IPS DF 6.9 (cell line): ENCODE data around the gene IP6K3.

Experiments
- DNase-seq: peaks from one replicate; pipeline ENCODE4 v3.0.0-alpha.2; 2013; ENCODE audit warnings: low read depth, low spot score
- H3K27ac ChIP-seq: one replicate; pipeline ENCODE4 v1.5.1; 2013; ENCODE audit warnings: low read length, control low read depth
- H3K27me3 ChIP-seq: 2 replicates; pipeline ENCODE4 v1.6.1; 2013; ENCODE audit warnings: mild to moderate bottlenecking, low read length; ENCODE audit not compliant: control insufficient read depth, insufficient read depth
- H3K36me3 ChIP-seq: 2 replicates; pipeline ENCODE4 v1.6.1; 2013; ENCODE audit warnings: low read length; ENCODE audit not compliant: control insufficient read depth, insufficient read depth
- H3K4me1 ChIP-seq: 2 replicates; pipeline ENCODE4 v1.6.1; 2013; ENCODE audit warnings: low read length; ENCODE audit not compliant: control insufficient read depth, insufficient read depth
- H3K4me3 ChIP-seq: 2 replicates; pipeline ENCODE4 v1.5.1; 2013; ENCODE audit warnings: mild to moderate bottlenecking, low read length
- H3K9me3 ChIP-seq: 2 replicates; pipeline ENCODE4 v1.6.1; 2013; ENCODE audit warnings: low read length, inconsistent platforms; ENCODE audit not compliant: control insufficient read depth, insufficient read depth
- WGBS: extraction: QIAGEN DNeasy Blood & Tissue Kit; methylation state at CpG from one replicate; pipeline ENCODE4 v1.1.7; 2013; ENCODE audit warnings: mixed read lengths, missing lambda C conversion rate; ENCODE audit not compliant: insufficient read length, insufficient coverage; 5-methylcytosine and 5-hydroxymethylcytosine counted together

The IP6K3 gene

DNA sequence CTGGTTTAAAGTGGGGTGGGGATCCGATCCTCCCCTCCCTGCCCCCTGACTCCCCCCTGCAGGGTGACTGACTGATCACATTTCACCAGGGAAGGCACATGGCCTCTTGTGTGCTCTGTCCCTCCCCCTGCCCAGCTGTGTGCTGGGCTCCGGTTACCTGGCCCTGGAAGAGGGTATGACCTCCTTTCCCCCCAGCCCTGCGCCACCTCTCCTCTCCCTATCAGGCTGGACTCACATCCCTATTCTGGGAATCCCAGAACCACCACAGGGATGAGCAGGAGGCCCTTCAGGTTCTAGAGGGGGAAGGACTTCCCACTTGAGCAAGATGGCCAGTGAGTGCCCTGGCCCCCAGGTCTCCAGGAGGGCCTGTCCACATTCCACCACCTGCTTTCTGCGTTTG lies 2.1 kb upstream of the IP6K3 start:
- no peak for DNase-seq
- no peak overlapping the region for H3K27ac ChIP-seq
- H3K36me3 ChIP-seq: no peaks in the 10 kb centered on the region
- H3K4me1 ChIP-seq: peaks cover 17% of the 10 kb centered on the region
- no CpG with 5 or more reads among the region's 4 CpGs for WGBS
- H3K4me3 ChIP-seq: no peak overlapping the region
- no peaks in the 10 kb centered on the region for H3K27me3 ChIP-seq
- H3K9me3 ChIP-seq: no peaks in the 10 kb centered on the region

DNA sequence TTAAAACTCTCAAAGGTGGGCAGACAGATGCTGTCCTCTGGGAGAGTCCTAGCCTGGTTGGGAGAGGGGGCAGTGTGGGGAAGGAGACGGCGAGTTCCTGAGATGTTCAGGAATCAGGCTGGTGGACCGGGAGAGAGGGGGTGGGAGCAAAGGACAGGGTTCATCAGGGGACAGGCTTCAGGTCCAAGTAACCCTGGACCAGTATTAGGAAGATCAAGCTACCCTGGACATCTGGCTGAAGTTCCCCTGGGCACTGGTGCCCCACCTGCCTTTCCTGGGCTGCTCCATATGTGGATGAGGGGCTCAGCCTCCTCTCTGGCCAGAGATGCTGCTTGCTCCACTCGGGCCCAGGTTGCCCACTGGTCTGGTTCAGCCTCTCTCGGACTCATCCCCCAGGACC lies 1.1 kb upstream of the IP6K3 start:
- no CpG with 5 or more reads among the region's 5 CpGs for WGBS
- no peak for DNase-seq
- Histone ChIP-seq H3K9me3 (no peaks in the 10 kb centered on the region), H3K27me3 (no peaks in the 10 kb centered on the region), H3K36me3 (no peaks in the 10 kb centered on the region), H3K4me1 (peaks cover 17% of the 10 kb centered on the region), H3K4me3 (no peak overlapping the region), H3K27ac (no peak overlapping the region)

- H3K9me3 ChIP-seq: no peaks in the 10 kb centered on the region
- no peak overlapping the region for H3K4me3 ChIP-seq
- no CpG with 5 or more reads among the region's 14 CpGs for WGBS
- H3K27me3 ChIP-seq: no peaks in the 10 kb centered on the region
- peaks cover 18% of the 10 kb centered on the region for H3K4me1 ChIP-seq
- no peak for DNase-seq
- no peaks in the 10 kb centered on the region for H3K36me3 ChIP-seq
- no peak overlapping the region for H3K27ac ChIP-seq
Measured at GRCh38 chr6:33746036-33746600, 587 bp downstream of the IP6K3 start.

- no CpG with 5 or more reads among the region's 7 CpGs for WGBS
- Histone ChIP-seq H3K9me3 (no peaks in the 10 kb centered on the region), H3K4me3 (no peak overlapping the region), H3K4me1 (peaks cover 18% of the 10 kb centered on the region), H3K27ac (no peak overlapping the region), H3K36me3 (no peaks in the 10 kb centered on the region), H3K27me3 (no peaks in the 10 kb centered on the region)
- no peak for DNase-seq
Measured at GRCh38 chr6:33745548-33745947, 1.2 kb downstream of the IP6K3 start.

DNA sequence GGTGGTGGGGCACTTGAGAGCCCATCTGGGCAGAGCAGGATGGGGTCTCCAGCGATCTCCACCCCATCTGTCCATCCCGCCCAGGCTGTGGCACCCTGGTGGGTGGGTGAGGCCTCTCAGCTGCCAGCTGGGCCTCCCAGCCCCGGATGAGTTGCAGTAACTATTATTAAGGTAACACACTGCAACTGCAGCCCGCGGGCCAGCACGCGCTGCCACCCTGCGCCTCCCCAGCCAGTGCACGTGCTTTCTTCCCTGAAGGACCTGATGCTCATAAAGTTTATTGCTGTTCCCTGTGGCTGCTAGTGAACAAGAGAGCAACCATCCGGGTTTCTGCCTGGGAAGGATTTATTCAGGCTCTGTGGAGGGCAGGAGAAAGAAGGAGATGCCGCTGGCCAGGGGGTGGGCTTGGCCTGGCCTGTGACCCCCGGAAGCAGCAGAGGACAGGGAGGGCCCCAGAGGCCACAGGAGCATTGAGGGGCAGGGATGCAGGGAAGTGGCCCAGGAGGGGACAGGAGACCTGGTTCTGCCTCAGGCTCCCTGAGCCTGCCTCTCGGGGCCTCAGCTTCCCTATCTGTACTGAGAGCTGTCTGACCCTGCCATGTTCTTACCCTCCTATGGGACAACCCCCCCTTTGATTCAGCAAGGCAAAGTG lies 1.7 kb downstream of the IP6K3 start:
- no peaks in the 10 kb centered on the region for H3K9me3 ChIP-seq
- no peak for DNase-seq
- no peaks in the 10 kb centered on the region for H3K36me3 ChIP-seq
- WGBS: no CpG with 5 or more reads among the region's 13 CpGs
- H3K27ac ChIP-seq: no peak overlapping the region
- no peak overlapping the region for H3K4me3 ChIP-seq
- peaks cover 18% of the 10 kb centered on the region for H3K4me1 ChIP-seq
- H3K27me3 ChIP-seq: no peaks in the 10 kb centered on the region

DNA sequence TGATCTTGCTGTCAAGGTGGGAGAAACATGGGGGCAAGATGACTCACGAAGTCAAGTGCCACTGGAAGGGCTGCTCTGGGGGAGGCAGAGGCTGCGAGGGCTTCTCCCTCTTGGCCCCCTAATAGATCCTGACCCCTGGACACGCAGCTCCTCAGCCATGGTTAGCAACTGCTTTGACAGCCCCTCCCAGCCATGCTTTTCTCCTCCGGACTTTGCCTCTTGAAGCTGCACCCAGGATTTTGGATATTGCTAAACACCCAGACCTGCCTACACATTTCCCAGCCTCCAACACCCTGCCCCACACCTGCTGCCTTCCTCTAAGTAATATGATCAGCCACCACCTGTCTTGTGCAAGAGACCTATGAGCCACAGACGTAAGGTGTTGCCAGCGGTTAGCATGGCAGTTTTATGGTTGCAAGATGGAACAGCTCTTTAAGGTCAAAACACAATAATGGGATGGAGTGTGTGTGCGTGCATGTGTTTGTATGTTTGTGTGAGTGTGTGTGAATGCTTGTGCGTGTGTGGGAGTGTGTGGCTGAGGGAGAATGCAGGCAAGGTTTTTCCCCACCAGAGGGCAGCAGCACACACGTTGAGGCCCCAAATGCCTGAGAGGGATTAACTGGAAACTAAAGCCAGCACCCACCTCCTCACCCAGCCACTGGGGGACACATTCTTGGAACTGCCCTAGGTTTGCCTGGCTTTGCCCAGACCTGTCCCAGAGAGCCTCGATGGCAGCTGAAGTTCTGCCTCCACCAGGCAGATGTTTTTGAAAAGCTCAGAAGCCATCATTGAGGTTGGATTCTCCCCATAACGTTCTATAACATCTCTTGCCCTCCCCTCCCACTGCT lies 2.5 kb downstream of the IP6K3 start:
- H3K4me3 ChIP-seq: no peak overlapping the region
- H3K4me1 ChIP-seq: peaks cover 18% of the 10 kb centered on the region
- H3K27ac ChIP-seq: no peak overlapping the region
- H3K27me3 ChIP-seq: no peaks in the 10 kb centered on the region
- DNase-seq: peak; percentile 82
- WGBS: no CpG with 5 or more reads among the region's 11 CpGs
- H3K36me3 ChIP-seq: no peaks in the 10 kb centered on the region
- H3K9me3 ChIP-seq: no peaks in the 10 kb centered on the region

DNA sequence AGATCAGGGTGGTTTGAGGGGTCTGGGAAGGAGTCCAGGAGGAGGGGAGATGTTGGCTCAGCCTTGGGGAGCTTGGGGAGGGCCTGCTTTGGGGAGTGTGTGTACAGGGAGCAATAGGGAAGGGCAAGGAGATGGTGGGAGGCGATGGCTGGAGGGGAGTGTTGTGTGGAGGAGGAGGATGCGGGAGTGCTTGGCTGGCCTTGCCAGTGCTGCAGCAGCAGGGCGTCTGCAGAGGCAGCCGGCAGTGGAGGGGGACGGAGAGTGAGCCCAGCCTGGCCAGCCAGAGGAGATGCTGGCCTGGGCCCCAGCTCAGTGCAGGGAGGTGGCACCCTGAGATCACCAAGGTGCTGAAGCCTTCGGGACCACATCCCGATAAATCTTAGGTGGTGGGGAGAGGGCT lies 3.9 kb downstream of the IP6K3 start:
- no peak overlapping the region for H3K4me3 ChIP-seq
- no peaks in the 10 kb centered on the region for H3K9me3 ChIP-seq
- WGBS: no CpG with 5 or more reads among the region's 7 CpGs
- DNase-seq: no peak
- H3K36me3 ChIP-seq: no peaks in the 10 kb centered on the region
- H3K4me1 ChIP-seq: peaks cover 15% of the 10 kb centered on the region
- no peak overlapping the region for H3K27ac ChIP-seq
- no peaks in the 10 kb centered on the region for H3K27me3 ChIP-seq

DNA sequence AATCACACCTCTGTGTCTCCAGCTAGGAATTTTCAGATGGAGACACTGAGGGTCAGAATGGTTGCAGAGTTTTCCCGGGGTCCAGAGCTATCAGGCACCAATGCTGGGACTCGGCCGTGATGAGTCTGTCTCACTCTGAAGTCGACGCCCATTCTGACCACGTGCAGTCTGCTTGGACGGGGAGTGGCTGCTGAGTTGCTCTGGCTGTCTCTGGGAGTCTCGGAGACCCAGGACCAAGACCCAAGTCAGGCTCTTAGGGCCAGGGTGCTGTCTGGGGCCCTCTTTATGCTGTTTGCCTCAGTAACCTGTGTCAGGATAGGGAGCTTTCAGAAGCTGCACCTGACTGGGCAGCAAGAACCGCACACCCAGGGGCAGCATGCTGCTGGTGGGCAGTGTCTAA lies 4.6 kb downstream of the IP6K3 start:
- DNase-seq: no peak
- Histone ChIP-seq H3K36me3 (no peaks in the 10 kb centered on the region), H3K9me3 (no peaks in the 10 kb centered on the region), H3K27me3 (no peaks in the 10 kb centered on the region), H3K27ac (no peak overlapping the region), H3K4me1 (peaks cover 15% of the 10 kb centered on the region), H3K4me3 (no peak overlapping the region)
- no CpG with 5 or more reads among the region's 9 CpGs for WGBS

- no peak overlapping the region for H3K27ac ChIP-seq
- DNase-seq: no peak
- no peaks in the 10 kb centered on the region for H3K27me3 ChIP-seq
- WGBS: no CpG with 5 or more reads among the region's 5 CpGs
- H3K9me3 ChIP-seq: no peaks in the 10 kb centered on the region
- no peaks in the 10 kb centered on the region for H3K36me3 ChIP-seq
- no peak overlapping the region for H3K4me3 ChIP-seq
- peaks cover 4% of the 10 kb centered on the region; the same call in 1 of the 2 replicates for H3K4me1 ChIP-seq
Measured at GRCh38 chr6:33740794-33741193, 5.9 kb downstream of the IP6K3 start.

DNA sequence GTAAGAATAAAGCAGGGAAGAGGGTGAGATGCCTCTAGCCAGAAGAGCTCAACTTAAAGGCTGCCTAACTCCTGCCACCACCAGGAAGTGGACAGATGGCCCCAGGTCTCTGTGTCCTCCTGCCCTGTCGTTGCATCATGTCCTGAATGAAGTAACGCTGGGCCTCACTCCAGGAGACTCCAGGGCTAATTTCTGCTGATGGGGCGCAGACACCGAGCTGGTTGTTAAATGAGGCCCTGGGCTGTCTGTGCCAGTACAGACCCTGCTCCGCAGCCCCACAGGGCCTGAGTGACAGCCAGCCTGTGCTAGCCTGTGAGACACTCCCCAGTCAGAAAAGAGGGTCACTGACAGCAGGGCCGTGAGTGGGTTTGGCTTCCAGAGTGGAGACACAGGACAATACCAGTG lies 6.5 kb downstream of the IP6K3 start:
- Histone ChIP-seq H3K9me3 (no peaks in the 10 kb centered on the region), H3K4me1 (peaks cover 3% of the 10 kb centered on the region; the same call in 1 of the 2 replicates), H3K27ac (no peak overlapping the region), H3K27me3 (no peaks in the 10 kb centered on the region), H3K4me3 (no peak overlapping the region), H3K36me3 (no peaks in the 10 kb centered on the region)
- DNase-seq: no peak
- no CpG with 5 or more reads among the region's 6 CpGs for WGBS
